ENCODE measurements around the gene CMC2.

DNA sequence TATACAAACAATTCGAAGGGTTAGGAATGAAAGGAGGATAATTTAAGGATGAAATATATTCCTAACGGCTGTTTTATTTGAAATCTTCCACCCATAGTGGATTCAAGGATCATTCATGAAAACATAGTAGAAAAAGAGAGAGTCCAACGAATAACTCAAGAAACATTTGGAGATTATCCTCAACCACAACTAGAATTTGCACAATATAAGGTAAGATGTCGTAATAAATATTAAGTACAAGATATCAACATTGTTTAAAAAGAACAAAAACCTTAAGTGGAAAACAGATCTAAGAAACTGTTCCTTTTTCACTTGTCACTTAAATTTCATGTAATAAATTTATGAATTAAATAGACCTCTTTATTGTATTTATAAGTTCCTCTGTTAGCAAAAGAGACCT, 19.7 kb upstream of the CMC2 start:
- TF ChIP-seq ZNF747 (tag by site-specific recombination; IDR thresholded peaks at IDR 0.05) (no peak), SALL2 (tag by site-specific recombination; IDR thresholded peaks at IDR 0.05; ENCODE audit: borderline replicate concordance) (no peak), ZNF292 (tag by site-specific recombination; IDR thresholded peaks at IDR 0.05; ENCODE audit: borderline replicate concordance, low read depth) (no peak), ZNF274 (IDR thresholded peaks at IDR 0.05; ENCODE audit: low read length) (no peak), ZNF274 (tag by site-specific recombination; IDR thresholded peaks at IDR 0.05; ENCODE audit: borderline replicate concordance) (no peak), ZNF423 (tag by site-specific recombination; IDR thresholded peaks at IDR 0.05) (no peak), HOXA7 (CRISPR knock-in tag; IDR thresholded peaks at IDR 0.05; ENCODE audit: borderline replicate concordance) (no peak), ZBTB17 (tag by site-specific recombination; IDR thresholded peaks at IDR 0.05) (no peak), ZNF174 (tag by site-specific recombination; IDR thresholded peaks at IDR 0.05) (no peak)
- TF ChIP-seq, protein P1, sequence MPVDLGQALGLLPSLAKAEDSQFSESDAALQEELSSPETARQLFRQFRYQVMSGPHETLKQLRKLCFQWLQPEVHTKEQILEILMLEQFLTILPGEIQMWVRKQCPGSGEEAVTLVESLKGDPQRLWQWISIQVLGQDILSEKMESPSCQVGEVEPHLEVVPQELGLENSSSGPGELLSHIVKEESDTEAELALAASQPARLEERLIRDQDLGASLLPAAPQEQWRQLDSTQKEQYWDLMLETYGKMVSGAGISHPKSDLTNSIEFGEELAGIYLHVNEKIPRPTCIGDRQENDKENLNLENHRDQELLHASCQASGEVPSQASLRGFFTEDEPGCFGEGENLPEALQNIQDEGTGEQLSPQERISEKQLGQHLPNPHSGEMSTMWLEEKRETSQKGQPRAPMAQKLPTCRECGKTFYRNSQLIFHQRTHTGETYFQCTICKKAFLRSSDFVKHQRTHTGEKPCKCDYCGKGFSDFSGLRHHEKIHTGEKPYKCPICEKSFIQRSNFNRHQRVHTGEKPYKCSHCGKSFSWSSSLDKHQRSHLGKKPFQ (tag by site-specific recombination; IDR thresholded peaks at IDR 0.05): no peak
- TF ChIP-seq, protein P2, sequence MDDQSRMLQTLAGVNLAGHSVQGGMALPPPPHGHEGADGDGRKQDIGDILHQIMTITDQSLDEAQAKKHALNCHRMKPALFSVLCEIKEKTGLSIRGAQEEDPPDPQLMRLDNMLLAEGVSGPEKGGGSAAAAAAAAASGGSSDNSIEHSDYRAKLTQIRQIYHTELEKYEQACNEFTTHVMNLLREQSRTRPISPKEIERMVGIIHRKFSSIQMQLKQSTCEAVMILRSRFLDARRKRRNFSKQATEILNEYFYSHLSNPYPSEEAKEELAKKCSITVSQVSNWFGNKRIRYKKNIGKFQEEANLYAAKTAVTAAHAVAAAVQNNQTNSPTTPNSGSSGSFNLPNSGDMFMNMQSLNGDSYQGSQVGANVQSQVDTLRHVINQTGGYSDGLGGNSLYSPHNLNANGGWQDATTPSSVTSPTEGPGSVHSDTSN (CRISPR knock-in tag; IDR thresholded peaks at IDR 0.05): no peak
- TF ChIP-seq, protein P3, sequence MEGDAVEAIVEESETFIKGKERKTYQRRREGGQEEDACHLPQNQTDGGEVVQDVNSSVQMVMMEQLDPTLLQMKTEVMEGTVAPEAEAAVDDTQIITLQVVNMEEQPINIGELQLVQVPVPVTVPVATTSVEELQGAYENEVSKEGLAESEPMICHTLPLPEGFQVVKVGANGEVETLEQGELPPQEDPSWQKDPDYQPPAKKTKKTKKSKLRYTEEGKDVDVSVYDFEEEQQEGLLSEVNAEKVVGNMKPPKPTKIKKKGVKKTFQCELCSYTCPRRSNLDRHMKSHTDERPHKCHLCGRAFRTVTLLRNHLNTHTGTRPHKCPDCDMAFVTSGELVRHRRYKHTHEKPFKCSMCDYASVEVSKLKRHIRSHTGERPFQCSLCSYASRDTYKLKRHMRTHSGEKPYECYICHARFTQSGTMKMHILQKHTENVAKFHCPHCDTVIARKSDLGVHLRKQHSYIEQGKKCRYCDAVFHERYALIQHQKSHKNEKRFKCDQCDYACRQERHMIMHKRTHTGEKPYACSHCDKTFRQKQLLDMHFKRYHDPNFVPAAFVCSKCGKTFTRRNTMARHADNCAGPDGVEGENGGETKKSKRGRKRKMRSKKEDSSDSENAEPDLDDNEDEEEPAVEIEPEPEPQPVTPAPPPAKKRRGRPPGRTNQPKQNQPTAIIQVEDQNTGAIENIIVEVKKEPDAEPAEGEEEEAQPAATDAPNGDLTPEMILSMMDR (tag by site-specific recombination; IDR thresholded peaks at IDR 0.05): no peak
- TF ChIP-seq, protein P4, sequence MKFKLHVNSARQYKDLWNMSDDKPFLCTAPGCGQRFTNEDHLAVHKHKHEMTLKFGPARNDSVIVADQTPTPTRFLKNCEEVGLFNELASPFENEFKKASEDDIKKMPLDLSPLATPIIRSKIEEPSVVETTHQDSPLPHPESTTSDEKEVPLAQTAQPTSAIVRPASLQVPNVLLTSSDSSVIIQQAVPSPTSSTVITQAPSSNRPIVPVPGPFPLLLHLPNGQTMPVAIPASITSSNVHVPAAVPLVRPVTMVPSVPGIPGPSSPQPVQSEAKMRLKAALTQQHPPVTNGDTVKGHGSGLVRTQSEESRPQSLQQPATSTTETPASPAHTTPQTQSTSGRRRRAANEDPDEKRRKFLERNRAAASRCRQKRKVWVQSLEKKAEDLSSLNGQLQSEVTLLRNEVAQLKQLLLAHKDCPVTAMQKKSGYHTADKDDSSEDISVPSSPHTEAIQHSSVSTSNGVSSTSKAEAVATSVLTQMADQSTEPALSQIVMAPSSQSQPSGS (tag by site-specific recombination; IDR thresholded peaks at IDR 0.05; ENCODE audit: low read depth): no peak
- TF ChIP-seq, protein P5, sequence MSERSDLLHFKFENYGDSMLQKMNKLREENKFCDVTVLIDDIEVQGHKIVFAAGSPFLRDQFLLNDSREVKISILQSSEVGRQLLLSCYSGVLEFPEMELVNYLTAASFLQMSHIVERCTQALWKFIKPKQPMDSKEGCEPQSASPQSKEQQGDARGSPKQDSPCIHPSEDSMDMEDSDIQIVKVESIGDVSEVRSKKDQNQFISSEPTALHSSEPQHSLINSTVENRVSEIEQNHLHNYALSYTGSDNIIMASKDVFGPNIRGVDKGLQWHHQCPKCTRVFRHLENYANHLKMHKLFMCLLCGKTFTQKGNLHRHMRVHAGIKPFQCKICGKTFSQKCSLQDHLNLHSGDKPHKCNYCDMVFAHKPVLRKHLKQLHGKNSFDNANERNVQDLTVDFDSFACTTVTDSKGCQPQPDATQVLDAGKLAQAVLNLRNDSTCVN (tag by site-specific recombination; optimal IDR thresholded peaks at IDR 0.05): no peak
- TF ChIP-seq, protein P6, sequence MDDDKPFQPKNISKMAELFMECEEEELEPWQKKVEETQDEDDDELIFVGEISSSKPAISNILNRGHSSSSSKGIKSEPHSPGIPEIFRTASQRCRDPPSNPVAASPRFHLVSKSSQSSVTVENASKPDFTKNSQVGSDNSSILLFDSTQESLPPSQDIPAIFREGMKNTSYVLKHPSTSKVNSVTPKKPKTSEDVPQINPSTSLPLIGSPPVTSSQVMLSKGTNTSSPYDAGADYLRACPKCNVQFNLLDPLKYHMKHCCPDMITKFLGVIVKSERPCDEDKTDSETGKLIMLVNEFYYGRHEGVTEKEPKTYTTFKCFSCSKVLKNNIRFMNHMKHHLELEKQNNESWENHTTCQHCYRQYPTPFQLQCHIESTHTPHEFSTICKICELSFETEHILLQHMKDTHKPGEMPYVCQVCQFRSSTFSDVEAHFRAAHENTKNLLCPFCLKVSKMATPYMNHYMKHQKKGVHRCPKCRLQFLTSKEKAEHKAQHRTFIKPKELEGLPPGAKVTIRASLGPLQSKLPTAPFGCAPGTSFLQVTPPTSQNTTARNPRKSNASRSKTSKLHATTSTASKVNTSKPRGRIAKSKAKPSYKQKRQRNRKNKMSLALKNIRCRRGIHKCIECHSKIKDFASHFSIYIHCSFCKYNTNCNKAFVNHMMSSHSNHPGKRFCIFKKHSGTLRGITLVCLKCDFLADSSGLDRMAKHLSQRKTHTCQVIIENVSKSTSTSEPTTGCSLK (tag by site-specific recombination; IDR thresholded peaks at IDR 0.05): no peak
